Body of pancreas (tissue), 4 donors: ENCODE results near the gene DOCK2. TPM values are rescaled to one million over a fixed set of nuclear protein-coding genes. Genes with fewer than 3 reads are reported as not detected.

Source experiments
- ATAC-seq: fragments of 150-250 bp; one replicate; pipeline ENCODE4 v1.9.1; 2016
- DNase-seq, 4 donors: peaks; one replicate each; pipeline ENCODE4 v3.0.0-alpha.2; 2019
- H3K27ac ChIP-seq, 4 donors: fragments of 200-600 bp; sonication (generic); 1 replicate in 3 of 4; 2 replicates in 1 of 4; pipeline versions ENCODE4 v1.5.1 to v1.6.1; 2016 to 2019; ENCODE audit warnings: mild to moderate bottlenecking in 1 of 4, mixed read lengths in 1 of 4, moderate library complexity in 1 of 4
- H3K27me3 ChIP-seq, 2 donors: fragments of 200-600 bp; sonication (generic); one replicate each; pipeline ENCODE4 v1.6.0; 2016; ENCODE audit warnings: mild to moderate bottlenecking in 1 of 2
- H3K36me3 ChIP-seq, 2 donors: fragments of 200-600 bp; sonication (generic); replicated peaks in 1 of 2; 2 replicates each; pipeline ENCODE4 v1.5.1; 2016; ENCODE audit warnings: low read depth in 2 of 2; ENCODE audit not compliant: insufficient read depth in 1 of 2
- H3K4me1 ChIP-seq: fragments of 200-600 bp; sonication (generic); one replicate; pipeline ENCODE4 v1.6.0; 2016
- H3K4me3 ChIP-seq, 2 donors: fragments of 200-600 bp; sonication (generic); 1 replicate in 1 of 2; 2 replicates in 1 of 2; pipeline ENCODE4 v1.5.1; 2016 to 2019
- H3K9me3 ChIP-seq, 3 donors: fragments of 200-600 bp; sonication (generic); 1 replicate in 2 of 3; 2 replicates in 1 of 3; pipeline ENCODE4 v1.5.1; 2016
- POLR2A ChIP-seq, 3 donors: fragments of 450-650 bp; IDR thresholded peaks; one replicate each; pipeline ENCODE4 v1.6.1; 2016; ENCODE audit warnings: antibody characterized with exemption in 3 of 3, mild to moderate bottlenecking in 2 of 3
- WGBS, 2 donors: methylation state at CpG; one replicate each; pipeline ENCODE4 v1.1.5; 2017; 5-methylcytosine and 5-hydroxymethylcytosine counted together
- intact Hi-C: fragments of 100-400 bp; cut with DNase I; formaldehyde crosslinking; loops from one replicate; pipeline ENCODE4 v1.15.1; 2023
- total RNA-seq, 2 donors: library from RNA; depleted of rRNA; stranded (reverse); fragments of >200 nt; gene quantifications; one replicate each; pipeline ENCODE4 v1.1.0, GENCODE V29; 2016
- TF ChIP-seq, protein P1 (sequence below), 7 experiments: fragments of 450-650 bp in 4 of 7; fragments of 200-600 bp in 3 of 7; sonication (generic) in 3 of 7; IDR thresholded peaks; one replicate each; pipeline ENCODE4 v1.5.1; 2016 to 2019; ENCODE audit warnings: antibody characterized with exemption in 7 of 7

DOCK2 gene
- total RNA-seq, 2 donors from 2014 or later = 3.1 to 7.6 TPM

DNA sequence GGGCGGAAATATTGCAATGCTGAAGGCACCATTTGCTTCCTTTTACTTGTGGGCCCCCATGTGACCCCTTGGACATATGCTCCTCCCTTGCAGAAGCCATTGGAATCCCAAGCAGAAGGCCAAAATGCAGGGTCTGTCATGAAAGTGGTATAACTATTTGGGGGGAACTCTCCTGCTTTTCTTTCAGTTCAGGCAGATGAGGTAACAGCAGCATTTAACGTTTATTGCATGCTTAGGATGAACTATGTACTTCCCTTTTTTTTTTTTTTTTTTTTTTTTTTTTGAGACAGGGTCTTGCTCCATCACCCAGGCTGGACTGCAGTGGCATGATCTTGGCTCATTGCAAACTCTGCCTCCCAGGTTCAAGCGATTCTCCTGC is 476.4 kb downstream of the DOCK2 start:
- TF ChIP-seq POLR2A (IDR thresholded peaks at IDR 0.05) = no peak
- TF ChIP-seq, protein P1, sequence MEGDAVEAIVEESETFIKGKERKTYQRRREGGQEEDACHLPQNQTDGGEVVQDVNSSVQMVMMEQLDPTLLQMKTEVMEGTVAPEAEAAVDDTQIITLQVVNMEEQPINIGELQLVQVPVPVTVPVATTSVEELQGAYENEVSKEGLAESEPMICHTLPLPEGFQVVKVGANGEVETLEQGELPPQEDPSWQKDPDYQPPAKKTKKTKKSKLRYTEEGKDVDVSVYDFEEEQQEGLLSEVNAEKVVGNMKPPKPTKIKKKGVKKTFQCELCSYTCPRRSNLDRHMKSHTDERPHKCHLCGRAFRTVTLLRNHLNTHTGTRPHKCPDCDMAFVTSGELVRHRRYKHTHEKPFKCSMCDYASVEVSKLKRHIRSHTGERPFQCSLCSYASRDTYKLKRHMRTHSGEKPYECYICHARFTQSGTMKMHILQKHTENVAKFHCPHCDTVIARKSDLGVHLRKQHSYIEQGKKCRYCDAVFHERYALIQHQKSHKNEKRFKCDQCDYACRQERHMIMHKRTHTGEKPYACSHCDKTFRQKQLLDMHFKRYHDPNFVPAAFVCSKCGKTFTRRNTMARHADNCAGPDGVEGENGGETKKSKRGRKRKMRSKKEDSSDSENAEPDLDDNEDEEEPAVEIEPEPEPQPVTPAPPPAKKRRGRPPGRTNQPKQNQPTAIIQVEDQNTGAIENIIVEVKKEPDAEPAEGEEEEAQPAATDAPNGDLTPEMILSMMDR (IDR thresholded peaks at IDR 0.05) = no peak
- Histone ChIP-seq H3K4me3 (no peak overlapping the region), H3K27ac (no peak overlapping the region), H3K4me1 (no peaks in the 10 kb centered on the region), H3K9me3 (no peaks in the 10 kb centered on the region), H3K36me3 (no peaks in the 10 kb centered on the region), H3K27me3 (no peaks in the 10 kb centered on the region)
- ATAC-seq = no peak
- DNase-seq = no peak
- WGBS, 2 donors = 64 to 78% methylated on average over 3 of the region's 3 CpGs
- intact Hi-C loops = no loop called here

DNA sequence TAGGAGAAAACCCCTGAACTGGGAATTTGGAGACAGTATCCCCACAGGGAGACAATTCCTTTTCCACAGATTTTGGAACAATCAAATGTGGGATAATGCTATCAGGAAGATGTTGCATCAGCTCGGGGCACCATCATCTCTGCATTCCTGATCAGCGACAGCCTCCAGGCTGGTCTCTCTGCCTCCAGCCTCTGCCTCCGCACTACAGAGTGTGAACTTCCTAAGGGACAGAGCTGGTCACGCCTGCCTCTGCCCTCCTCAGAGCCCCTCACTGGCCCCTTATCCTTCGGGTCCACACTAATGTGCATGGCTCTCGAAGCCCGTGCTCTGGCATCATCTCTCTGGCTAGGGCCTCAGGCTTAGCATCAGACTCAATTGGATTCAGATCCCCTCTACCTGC is 477.2 kb downstream of the DOCK2 start:
- no peak for TF ChIP-seq POLR2A (IDR thresholded peaks at IDR 0.05)
- TF ChIP-seq, protein P1 (IDR thresholded peaks at IDR 0.05) = no peak
- no peaks in the 10 kb centered on the region for H3K27me3 ChIP-seq
- WGBS, 2 donors = 63 to 81% methylated on average over 7 of the region's 7 CpGs
- DNase-seq (no peak), ATAC-seq (no peak)
- intact Hi-C loops = no loop called here
- H3K36me3 ChIP-seq = no peaks in the 10 kb centered on the region
- no peaks in the 10 kb centered on the region for H3K9me3 ChIP-seq
- no peak overlapping the region for H3K4me3 ChIP-seq
- H3K27ac ChIP-seq = no peak overlapping the region
- H3K4me1 ChIP-seq = no peaks in the 10 kb centered on the region

DNA sequence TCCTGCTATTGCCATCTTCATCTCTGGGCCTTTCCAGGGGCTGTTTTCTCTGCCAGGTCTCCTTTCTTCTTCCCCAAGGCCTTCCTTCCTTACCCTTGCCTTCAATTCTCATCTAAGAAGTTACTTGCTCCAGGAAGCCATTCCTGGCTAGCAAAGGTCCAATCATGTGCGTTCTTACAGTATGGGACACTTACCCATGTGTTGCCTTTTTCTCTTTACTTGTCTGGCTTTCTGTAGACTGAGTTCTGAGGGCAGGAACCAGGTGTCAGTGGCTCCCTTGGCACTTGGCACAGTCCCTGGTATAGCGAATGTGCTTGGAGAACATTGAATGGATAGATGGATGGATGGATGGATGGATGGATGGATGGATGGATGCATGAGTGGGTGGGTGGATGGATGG is 478.9 kb downstream of the DOCK2 start:
- H3K4me1 ChIP-seq = no peaks in the 10 kb centered on the region
- no peak overlapping the region for H3K4me3 ChIP-seq
- ATAC-seq (no peak), DNase-seq (no peak)
- WGBS, 2 donors = 66 to 69% methylated on average over 2 of the region's 2 CpGs
- H3K36me3 ChIP-seq = no peaks in the 10 kb centered on the region
- intact Hi-C loops = no loop called here
- H3K27me3 ChIP-seq = no peaks in the 10 kb centered on the region
- TF ChIP-seq POLR2A (IDR thresholded peaks at IDR 0.05) = no peak
- TF ChIP-seq, protein P1 (IDR thresholded peaks at IDR 0.05) = no peak
- no peak overlapping the region for H3K27ac ChIP-seq
- H3K9me3 ChIP-seq = no peaks in the 10 kb centered on the region

DNA sequence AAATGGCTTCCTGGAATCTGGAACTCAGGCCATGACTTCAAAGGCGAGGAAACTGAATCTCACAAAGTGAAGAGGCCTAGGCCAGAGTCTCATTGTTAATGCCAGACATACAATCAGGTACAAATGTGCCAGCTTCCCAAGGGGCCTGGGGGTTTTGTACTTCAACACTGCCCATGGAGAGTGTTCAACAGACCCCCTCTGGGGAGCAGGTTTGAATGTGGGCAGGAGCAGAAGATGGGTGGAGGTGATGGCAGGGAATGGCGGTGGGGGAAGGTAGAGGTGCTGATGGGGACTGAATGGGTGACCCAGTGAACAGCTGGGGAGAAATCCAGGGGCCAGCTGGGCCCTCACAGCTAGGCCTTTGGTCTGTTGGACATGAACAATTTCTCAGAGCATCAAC is 480.7 kb downstream of the DOCK2 start:
- intact Hi-C loops = no loop called here
- no peaks in the 10 kb centered on the region for H3K36me3 ChIP-seq
- 75 to 83% methylated on average over 2 of the region's 2 CpGs for WGBS, 2 donors
- H3K27ac ChIP-seq = no peak overlapping the region
- ATAC-seq (no peak), DNase-seq (no peak)
- no peaks in the 10 kb centered on the region for H3K9me3 ChIP-seq
- no peak overlapping the region for H3K4me3 ChIP-seq
- TF ChIP-seq POLR2A (IDR thresholded peaks at IDR 0.05) = no peak
- TF ChIP-seq, protein P1 (IDR thresholded peaks at IDR 0.05) = no peak
- no peaks in the 10 kb centered on the region for H3K4me1 ChIP-seq
- H3K27me3 ChIP-seq = no peaks in the 10 kb centered on the region

DNA sequence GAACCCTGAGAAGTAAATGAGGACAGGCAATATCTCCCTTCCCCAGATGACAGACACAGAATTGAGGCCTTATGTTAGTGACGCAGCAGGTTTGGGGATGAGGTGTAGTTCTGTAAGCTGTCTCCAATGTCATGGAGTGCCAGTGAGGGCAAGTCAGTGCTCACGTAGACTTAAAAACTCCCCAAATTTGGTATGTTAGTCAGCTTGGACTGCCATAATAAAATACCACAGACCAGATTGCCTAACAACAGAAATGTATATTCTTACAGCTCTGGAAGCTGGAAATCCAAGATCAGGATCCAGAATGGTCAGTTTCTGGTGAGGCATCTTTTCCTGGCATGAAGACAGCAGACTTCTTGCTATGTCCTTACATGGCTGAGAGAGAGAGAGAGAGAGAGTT is 483.5 kb downstream of the DOCK2 start:
- TF ChIP-seq, protein P1 (IDR thresholded peaks at IDR 0.05) = no peak
- TF ChIP-seq POLR2A (IDR thresholded peaks at IDR 0.05) = no peak
- no peaks in the 10 kb centered on the region for H3K9me3 ChIP-seq
- H3K4me3 ChIP-seq = no peak overlapping the region
- H3K36me3 ChIP-seq = no peaks in the 10 kb centered on the region
- no peaks in the 10 kb centered on the region for H3K27me3 ChIP-seq
- no peak for ATAC-seq
- no peaks in the 10 kb centered on the region for H3K4me1 ChIP-seq
- no peak for DNase-seq
- intact Hi-C loops = no loop called here
- 79 to 89% methylated on average over 2 of the region's 2 CpGs for WGBS, 2 donors
- no peak overlapping the region for H3K27ac ChIP-seq
